Omental fat pad (tissue), 4 donors: ENCODE measurements around the gene PTPRF. TPM values are rescaled to one million over a fixed set of nuclear protein-coding genes. Genes with fewer than 3 reads are reported as not detected.

Source experiments
- ATAC-seq: fragments of 150-250 bp; one replicate; pipeline ENCODE4 v1.9.1; 2016; ENCODE audit warnings: mild to moderate bottlenecking, moderate library complexity; ENCODE audit not compliant: low FRiP score
- DNase-seq: peaks from one replicate; pipeline ENCODE4 v3.0.0-alpha.2; 2019; ENCODE audit warnings: low spot score
- CTCF ChIP-seq, 3 donors: fragments of 450-650 bp; IDR thresholded peaks; one replicate each; pipeline ENCODE4 v1.5.1; 2016 to 2017; ENCODE audit warnings: antibody characterized with exemption in 3 of 3, mild to moderate bottlenecking in 3 of 3, moderate library complexity in 2 of 3
- total RNA-seq, 4 donors: library from RNA; depleted of rRNA; stranded (reverse); fragments of >200 nt; gene quantifications; one replicate each; pipeline ENCODE4 v1.1.0, GENCODE V29; 2016

PTPRF gene
- total RNA-seq, 4 donors from 2014 or later: 79.1 to 176 (median 139) TPM

- ATAC-seq (no peak), DNase-seq (no peak)
- TF ChIP-seq CTCF (IDR thresholded peaks at IDR 0.05): no peak
Measured at GRCh38 chr1:43602990-43603389, 72.3 kb downstream of the PTPRF start.

- DNase-seq (no peak), ATAC-seq (no peak)
- no peak for TF ChIP-seq CTCF (IDR thresholded peaks at IDR 0.05)
Measured at GRCh38 chr1:43604192-43604591, 73.5 kb downstream of the PTPRF start.

DNA sequence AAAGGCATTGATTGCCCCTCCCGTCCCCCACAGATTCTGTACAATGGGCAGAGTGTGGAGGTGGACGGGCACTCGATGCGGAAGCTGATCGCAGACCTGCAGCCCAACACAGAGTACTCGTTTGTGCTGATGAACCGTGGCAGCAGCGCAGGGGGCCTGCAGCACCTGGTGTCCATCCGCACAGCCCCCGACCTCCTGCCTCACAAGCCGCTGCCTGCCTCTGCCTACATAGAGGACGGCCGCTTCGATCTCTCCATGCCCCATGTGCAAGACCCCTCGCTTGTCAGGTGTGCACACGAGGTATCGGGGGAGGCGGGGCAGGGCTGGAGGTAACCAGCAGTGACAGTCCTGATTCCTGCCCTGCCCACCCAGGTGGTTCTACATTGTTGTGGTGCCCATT, 74.5 kb downstream of the PTPRF start:
- ATAC-seq (no peak), DNase-seq (no peak)
- TF ChIP-seq CTCF (IDR thresholded peaks at IDR 0.05): no peak

GRCh38 chr1:43605766-43606165, 75.1 kb downstream of the PTPRF start:
- TF ChIP-seq CTCF (IDR thresholded peaks at IDR 0.05): no peak
- DNase-seq (no peak), ATAC-seq (no peak)

- no peak for ATAC-seq
Measured at GRCh38 chr1:43606624-43607023, 75.9 kb downstream of the PTPRF start.

GRCh38 chr1:43608827-43609226, 78.1 kb downstream of the PTPRF start:
- no peak for ATAC-seq
- no peak for TF ChIP-seq CTCF (IDR thresholded peaks at IDR 0.05)
- DNase-seq: no peak

More at GRCh38 chr1:43606624-43607023, 75.9 kb downstream of the PTPRF start:
- no peak for DNase-seq
- TF ChIP-seq CTCF (IDR thresholded peaks at IDR 0.05): no peak

DNA sequence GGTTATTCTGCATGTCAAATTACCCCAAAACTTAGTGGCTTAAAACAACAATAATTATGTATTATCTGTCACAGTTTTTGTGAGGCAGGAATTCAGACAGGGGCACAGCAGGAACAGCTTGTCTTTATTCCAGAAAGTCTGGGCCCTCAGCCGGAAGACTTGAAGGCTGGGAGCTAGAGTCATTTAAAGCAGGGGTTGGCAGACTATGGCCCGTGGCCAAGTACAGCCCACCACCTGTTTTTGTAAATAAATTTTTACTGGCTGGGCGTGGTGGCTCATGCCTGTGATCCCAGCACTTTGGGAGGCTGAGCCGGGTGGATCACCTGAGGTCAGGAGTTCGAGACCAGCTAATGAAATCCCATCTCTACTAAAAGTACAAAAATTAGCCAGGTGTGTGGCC, 79.7 kb downstream of the PTPRF start:
- DNase-seq (no peak), ATAC-seq (no peak)
- TF ChIP-seq CTCF (IDR thresholded peaks at IDR 0.05): no peak
